Sigmoid colon (tissue), 3 donors: ENCODE data around the gene DPP6.
"Not testable (repeated sequence)": the region's sequence is repeated elsewhere in the genome, so short reads cannot be mapped to it uniquely, and the experiment has no call there.

Experiments
- POLR2A ChIP-seq, 2 donors: fragments of 450-650 bp; IDR thresholded peaks; one replicate each; pipeline ENCODE4 v1.6.1; 2016; ENCODE audit warnings: antibody characterized with exemption in 2 of 2, mild to moderate bottlenecking in 2 of 2, moderate library complexity in 2 of 2
- TF ChIP-seq, protein P1 (sequence below), 4 experiments: fragments of 450-650 bp in 3 of 4; fragments of 200-600 bp in 1 of 4; IDR thresholded peaks; one replicate each; pipeline ENCODE4 v1.5.1; 2016 to 2019; ENCODE audit warnings: antibody characterized with exemption in 4 of 4, mild to moderate bottlenecking in 3 of 4, moderate library complexity in 2 of 4

DNA sequence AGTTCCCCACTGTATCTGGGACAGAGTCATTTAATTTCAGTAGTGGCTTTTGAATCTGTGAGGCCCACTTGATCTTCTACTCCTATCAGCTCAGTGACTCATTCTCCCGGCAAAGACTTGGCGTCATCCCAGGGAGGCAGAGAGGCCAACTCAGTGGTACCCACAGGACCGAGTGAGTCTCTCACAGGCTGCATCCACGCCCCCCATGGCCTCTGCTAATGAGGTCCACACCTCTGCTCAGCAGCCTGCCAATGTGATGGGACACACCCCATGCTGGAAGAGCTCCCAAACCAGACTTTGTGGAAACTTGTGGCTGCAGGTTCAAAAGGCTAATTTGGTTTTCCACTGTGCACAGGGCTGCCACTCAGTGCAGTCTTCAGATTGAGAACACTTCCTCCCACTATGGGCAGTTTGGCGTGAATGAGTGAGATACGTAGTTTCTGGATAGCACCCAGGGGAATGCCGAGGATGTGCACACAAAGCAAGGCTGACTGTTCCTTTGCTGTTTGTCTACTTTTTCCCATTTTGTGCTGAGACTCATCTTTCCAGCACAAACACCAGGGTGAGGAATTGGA, 81.6 kb downstream of the DPP6 start:
- TF ChIP-seq, protein P1, sequence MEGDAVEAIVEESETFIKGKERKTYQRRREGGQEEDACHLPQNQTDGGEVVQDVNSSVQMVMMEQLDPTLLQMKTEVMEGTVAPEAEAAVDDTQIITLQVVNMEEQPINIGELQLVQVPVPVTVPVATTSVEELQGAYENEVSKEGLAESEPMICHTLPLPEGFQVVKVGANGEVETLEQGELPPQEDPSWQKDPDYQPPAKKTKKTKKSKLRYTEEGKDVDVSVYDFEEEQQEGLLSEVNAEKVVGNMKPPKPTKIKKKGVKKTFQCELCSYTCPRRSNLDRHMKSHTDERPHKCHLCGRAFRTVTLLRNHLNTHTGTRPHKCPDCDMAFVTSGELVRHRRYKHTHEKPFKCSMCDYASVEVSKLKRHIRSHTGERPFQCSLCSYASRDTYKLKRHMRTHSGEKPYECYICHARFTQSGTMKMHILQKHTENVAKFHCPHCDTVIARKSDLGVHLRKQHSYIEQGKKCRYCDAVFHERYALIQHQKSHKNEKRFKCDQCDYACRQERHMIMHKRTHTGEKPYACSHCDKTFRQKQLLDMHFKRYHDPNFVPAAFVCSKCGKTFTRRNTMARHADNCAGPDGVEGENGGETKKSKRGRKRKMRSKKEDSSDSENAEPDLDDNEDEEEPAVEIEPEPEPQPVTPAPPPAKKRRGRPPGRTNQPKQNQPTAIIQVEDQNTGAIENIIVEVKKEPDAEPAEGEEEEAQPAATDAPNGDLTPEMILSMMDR (IDR thresholded peaks at IDR 0.05) = not testable (repeated sequence)
- TF ChIP-seq POLR2A (IDR thresholded peaks at IDR 0.05) = not testable (repeated sequence)
